Liver (tissue), 9 donors: Measurements from ENCODE around the gene PTPN23. TPM values are rescaled to one million over a fixed set of nuclear protein-coding genes. Genes with fewer than 3 reads are reported as not detected.

ENCODE experiments used
- DNase-seq: peaks from one replicate; pipeline ENCODE4 v3.0.0-alpha.2; 2017; ENCODE audit warnings: low spot score
- H3K27ac ChIP-seq, 2 donors: one replicate each; pipeline ENCODE4 v1.7.0; 2013; ENCODE audit warnings: inconsistent platforms in 2 of 2, low read length in 2 of 2, control low read depth in 1 of 2, low read depth in 1 of 2, mild to moderate bottlenecking in 1 of 2
- H3K27me3 ChIP-seq, 4 donors: one replicate each; pipeline versions ENCODE4 v1.6.1 to v1.7.0; 2013; ENCODE audit warnings: low read length in 3 of 4, inconsistent platforms in 1 of 4, mild to moderate bottlenecking in 1 of 4, moderate library complexity in 1 of 4; ENCODE audit not compliant: control insufficient read depth in 4 of 4, insufficient read depth in 4 of 4
- H3K36me3 ChIP-seq, 4 donors: one replicate each; pipeline versions ENCODE4 v1.6.1 to v1.7.0; 2013; ENCODE audit warnings: low read length in 3 of 4, mild to moderate bottlenecking in 3 of 4, low read depth in 1 of 4, moderate library complexity in 1 of 4; ENCODE audit not compliant: control insufficient read depth in 4 of 4, insufficient read depth in 3 of 4
- H3K4me1 ChIP-seq, 4 donors: one replicate each; pipeline versions ENCODE4 v1.6.1 to v1.7.0; 2013; ENCODE audit warnings: low read length in 3 of 4, mild to moderate bottlenecking in 3 of 4, moderate library complexity in 1 of 4; ENCODE audit not compliant: control insufficient read depth in 4 of 4, insufficient read depth in 4 of 4
- H3K4me3 ChIP-seq, 3 donors: one replicate each; pipeline versions ENCODE4 v1.6.1 to v1.7.0; 2013; ENCODE audit warnings: low read length in 3 of 3, control low read depth in 1 of 3, low read depth in 1 of 3, mild to moderate bottlenecking in 1 of 3
- H3K9ac ChIP-seq, 2 donors: one replicate each; pipeline ENCODE4 v1.7.0; 2013; ENCODE audit warnings: low read length in 2 of 2, mild to moderate bottlenecking in 2 of 2, moderate library complexity in 2 of 2, control low read depth in 1 of 2, low read depth in 1 of 2
- H3K9me3 ChIP-seq, 4 donors: one replicate each; pipeline versions ENCODE4 v1.6.1 to v1.7.0; 2013; ENCODE audit warnings: low read length in 3 of 4; ENCODE audit not compliant: control insufficient read depth in 4 of 4
- EGR1 ChIP-seq, 2 donors: IDR thresholded peaks; 2 replicates each; pipeline ENCODE4 v1.6.1; 2016 to 2018; ENCODE audit warnings: antibody characterized with exemption in 2 of 2, low read depth in 2 of 2
- FOXA1 ChIP-seq: IDR thresholded peaks from 2 replicates; pipeline ENCODE4 v1.6.1; 2016; ENCODE audit warnings: antibody characterized with exemption
- FOXA2 ChIP-seq: IDR thresholded peaks from 2 replicates; pipeline ENCODE4 v1.6.1; 2016; ENCODE audit warnings: antibody characterized with exemption
- GABPA ChIP-seq, 2 donors: IDR thresholded peaks in 1 of 2; conservative IDR thresholded peaks in 1 of 2; 2 replicates each; pipeline ENCODE4 v1.6.1; 2016; ENCODE audit warnings: antibody characterized with exemption in 2 of 2, mild to moderate bottlenecking in 1 of 2, moderate library complexity in 1 of 2
- HNF4G ChIP-seq: IDR thresholded peaks from 2 replicates; pipeline ENCODE4 v1.6.1; 2016; ENCODE audit warnings: antibody characterized with exemption
- JUND ChIP-seq, 2 donors: IDR thresholded peaks; 2 replicates each; pipeline ENCODE4 v1.6.1; 2016; ENCODE audit warnings: antibody characterized with exemption in 2 of 2
- NR2F2 ChIP-seq: IDR thresholded peaks from 2 replicates; pipeline ENCODE4 v1.6.1; 2016; ENCODE audit warnings: antibody characterized with exemption
- RAD21 ChIP-seq, 2 donors: IDR thresholded peaks; 2 replicates each; pipeline ENCODE4 v1.6.1; 2016; ENCODE audit warnings: antibody characterized with exemption in 2 of 2, mild to moderate bottlenecking in 2 of 2
- RXRA ChIP-seq, 2 donors: IDR thresholded peaks; 2 replicates each; pipeline ENCODE4 v1.6.1; 2017 to 2018; ENCODE audit warnings: antibody characterized with exemption in 2 of 2, mild to moderate bottlenecking in 1 of 2
- TAF1 ChIP-seq: conservative IDR thresholded peaks from 2 replicates; pipeline ENCODE4 v1.6.1; 2016; ENCODE audit warnings: antibody characterized with exemption, mild to moderate bottlenecking
- YY1 ChIP-seq: IDR thresholded peaks from 2 replicates; pipeline ENCODE4 v1.6.1; 2016; ENCODE audit warnings: antibody characterized with exemption, mild to moderate bottlenecking
- WGBS: extraction: QIAGEN DNeasy Blood & Tissue Kit; methylation state at CpG from one replicate; pipeline ENCODE4 v1.1.7; 2013; 5-methylcytosine and 5-hydroxymethylcytosine counted together
- polyA plus RNA-seq, 2 donors: library from polyadenylated mRNA; stranded (reverse) in 1 of 2; unstranded in 1 of 2; fragments of 200-250 nt in 1 of 2; fragments of >200 nt in 1 of 2; fragmentation: Nextera tagmentation in 1 of 2; extraction: Ambion mirVana in 1 of 2; gene quantifications; one replicate each; pipeline versions ENCODE4 v1.2.1 to v1.2.3, GENCODE V29; 2013 to 2015
- total RNA-seq, 2 donors: library from RNA; depleted of rRNA; stranded (reverse); fragments of >200 nt; gene quantifications; one replicate each; pipeline ENCODE4 v1.2.3, GENCODE V29; 2014
- TF ChIP-seq, protein P1 (sequence below): IDR thresholded peaks from 2 replicates; pipeline ENCODE4 v1.6.1; 2016; ENCODE audit warnings: antibody characterized with exemption
- TF ChIP-seq, protein P2 (sequence below): IDR thresholded peaks from 2 replicates; pipeline ENCODE4 v1.6.1; 2016; ENCODE audit warnings: antibody characterized with exemption
- TF ChIP-seq, protein P3 (sequence below): IDR thresholded peaks from 2 replicates; pipeline ENCODE4 v1.6.1; 2016; ENCODE audit warnings: antibody characterized with exemption
- TF ChIP-seq, protein P4 (sequence below): IDR thresholded peaks from 2 replicates; pipeline ENCODE4 v1.6.1; 2016; ENCODE audit warnings: antibody characterized with exemption, mild to moderate bottlenecking
- TF ChIP-seq, protein P5 (sequence below): fragments of 150-350 bp; IDR thresholded peaks from 2 replicates; pipeline ENCODE4 v1.5.1; 2017; ENCODE audit warnings: improper control_type of control experiment, low read depth, low read length; ENCODE audit not compliant: missing input control
- donor health status: healthy.
- donor health status: healthy.
- donor health status: healthy.
- donor health status: healthy.
- donor health status: healthy.

Gene PTPN23
- total and polyA plus RNA-seq, 4 donors, result 3.8 to 84.4 (median 11.5) TPM

DNA sequence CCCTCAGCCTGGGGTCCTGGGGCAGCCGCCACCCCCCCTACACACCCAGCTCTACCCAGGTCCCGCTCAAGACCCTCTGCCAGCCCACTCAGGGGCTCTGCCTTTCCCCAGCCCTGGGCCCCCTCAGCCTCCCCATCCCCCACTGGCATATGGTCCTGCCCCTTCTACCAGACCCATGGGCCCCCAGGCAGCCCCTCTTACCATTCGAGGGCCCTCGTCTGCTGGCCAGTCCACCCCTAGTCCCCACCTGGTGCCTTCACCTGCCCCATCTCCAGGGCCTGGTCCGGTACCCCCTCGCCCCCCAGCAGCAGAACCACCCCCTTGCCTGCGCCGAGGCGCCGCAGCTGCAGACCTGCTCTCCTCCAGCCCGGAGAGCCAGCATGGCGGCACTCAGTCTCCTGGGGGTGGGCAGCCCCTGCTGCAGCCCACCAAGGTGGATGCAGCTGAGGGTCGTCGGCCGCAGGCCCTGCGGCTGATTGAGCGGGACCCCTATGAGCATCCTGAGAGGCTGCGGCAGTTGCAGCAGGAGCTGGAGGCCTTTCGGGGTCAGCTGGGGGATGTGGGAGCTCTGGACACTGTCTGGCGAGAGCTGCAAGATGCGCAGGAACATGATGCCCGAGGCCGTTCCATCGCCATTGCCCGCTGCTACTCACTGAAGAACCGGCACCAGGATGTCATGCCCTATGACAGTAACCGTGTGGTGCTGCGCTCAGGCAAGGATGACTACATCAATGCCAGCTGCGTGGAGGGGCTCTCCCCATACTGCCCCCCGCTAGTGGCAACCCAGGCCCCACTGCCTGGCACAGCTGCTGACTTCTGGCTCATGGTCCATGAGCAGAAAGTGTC is 30.2 kb downstream of the PTPN23 start:
- no peak overlapping the region for H3K27ac ChIP-seq
- peaks cover 23 to 85% (median 42%) of the 10 kb centered on the region in 4 donors for H3K36me3 ChIP-seq
- TF ChIP-seq NR2F2 (no peak), JUND (IDR thresholded peaks at IDR 0.05) (no peak), YY1 (no peak), RAD21 (IDR thresholded peaks at IDR 0.05) (no peak), FOXA1 (no peak), EGR1 (IDR thresholded peaks at IDR 0.05; ENCODE audit: low read depth in 2 of 2) (no peak), GABPA (IDR thresholded peaks at IDR 0.05 in 1 of 2, conservative IDR thresholded peaks at IDR 0.05 in 1 of 2) (no peak), FOXA2 (no peak), HNF4G (no peak), TAF1 (no peak), RXRA (IDR thresholded peaks at IDR 0.05) (no peak)
- TF ChIP-seq, protein P1, sequence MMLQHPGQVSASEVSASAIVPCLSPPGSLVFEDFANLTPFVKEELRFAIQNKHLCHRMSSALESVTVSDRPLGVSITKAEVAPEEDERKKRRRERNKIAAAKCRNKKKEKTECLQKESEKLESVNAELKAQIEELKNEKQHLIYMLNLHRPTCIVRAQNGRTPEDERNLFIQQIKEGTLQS, result no peak
- TF ChIP-seq, protein P2, sequence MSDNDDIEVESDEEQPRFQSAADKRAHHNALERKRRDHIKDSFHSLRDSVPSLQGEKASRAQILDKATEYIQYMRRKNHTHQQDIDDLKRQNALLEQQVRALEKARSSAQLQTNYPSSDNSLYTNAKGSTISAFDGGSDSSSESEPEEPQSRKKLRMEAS, result no peak
- TF ChIP-seq, protein P3, sequence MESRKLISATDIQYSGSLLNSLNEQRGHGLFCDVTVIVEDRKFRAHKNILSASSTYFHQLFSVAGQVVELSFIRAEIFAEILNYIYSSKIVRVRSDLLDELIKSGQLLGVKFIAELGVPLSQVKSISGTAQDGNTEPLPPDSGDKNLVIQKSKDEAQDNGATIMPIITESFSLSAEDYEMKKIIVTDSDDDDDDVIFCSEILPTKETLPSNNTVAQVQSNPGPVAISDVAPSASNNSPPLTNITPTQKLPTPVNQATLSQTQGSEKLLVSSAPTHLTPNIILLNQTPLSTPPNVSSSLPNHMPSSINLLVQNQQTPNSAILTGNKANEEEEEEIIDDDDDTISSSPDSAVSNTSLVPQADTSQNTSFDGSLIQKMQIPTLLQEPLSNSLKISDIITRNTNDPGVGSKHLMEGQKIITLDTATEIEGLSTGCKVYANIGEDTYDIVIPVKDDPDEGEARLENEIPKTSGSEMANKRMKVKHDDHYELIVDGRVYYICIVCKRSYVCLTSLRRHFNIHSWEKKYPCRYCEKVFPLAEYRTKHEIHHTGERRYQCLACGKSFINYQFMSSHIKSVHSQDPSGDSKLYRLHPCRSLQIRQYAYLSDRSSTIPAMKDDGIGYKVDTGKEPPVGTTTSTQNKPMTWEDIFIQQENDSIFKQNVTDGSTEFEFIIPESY, result no peak
- TF ChIP-seq, protein P4, sequence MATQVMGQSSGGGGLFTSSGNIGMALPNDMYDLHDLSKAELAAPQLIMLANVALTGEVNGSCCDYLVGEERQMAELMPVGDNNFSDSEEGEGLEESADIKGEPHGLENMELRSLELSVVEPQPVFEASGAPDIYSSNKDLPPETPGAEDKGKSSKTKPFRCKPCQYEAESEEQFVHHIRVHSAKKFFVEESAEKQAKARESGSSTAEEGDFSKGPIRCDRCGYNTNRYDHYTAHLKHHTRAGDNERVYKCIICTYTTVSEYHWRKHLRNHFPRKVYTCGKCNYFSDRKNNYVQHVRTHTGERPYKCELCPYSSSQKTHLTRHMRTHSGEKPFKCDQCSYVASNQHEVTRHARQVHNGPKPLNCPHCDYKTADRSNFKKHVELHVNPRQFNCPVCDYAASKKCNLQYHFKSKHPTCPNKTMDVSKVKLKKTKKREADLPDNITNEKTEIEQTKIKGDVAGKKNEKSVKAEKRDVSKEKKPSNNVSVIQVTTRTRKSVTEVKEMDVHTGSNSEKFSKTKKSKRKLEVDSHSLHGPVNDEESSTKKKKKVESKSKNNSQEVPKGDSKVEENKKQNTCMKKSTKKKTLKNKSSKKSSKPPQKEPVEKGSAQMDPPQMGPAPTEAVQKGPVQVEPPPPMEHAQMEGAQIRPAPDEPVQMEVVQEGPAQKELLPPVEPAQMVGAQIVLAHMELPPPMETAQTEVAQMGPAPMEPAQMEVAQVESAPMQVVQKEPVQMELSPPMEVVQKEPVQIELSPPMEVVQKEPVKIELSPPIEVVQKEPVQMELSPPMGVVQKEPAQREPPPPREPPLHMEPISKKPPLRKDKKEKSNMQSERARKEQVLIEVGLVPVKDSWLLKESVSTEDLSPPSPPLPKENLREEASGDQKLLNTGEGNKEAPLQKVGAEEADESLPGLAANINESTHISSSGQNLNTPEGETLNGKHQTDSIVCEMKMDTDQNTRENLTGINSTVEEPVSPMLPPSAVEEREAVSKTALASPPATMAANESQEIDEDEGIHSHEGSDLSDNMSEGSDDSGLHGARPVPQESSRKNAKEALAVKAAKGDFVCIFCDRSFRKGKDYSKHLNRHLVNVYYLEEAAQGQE, result no peak
- TF ChIP-seq, protein P5, sequence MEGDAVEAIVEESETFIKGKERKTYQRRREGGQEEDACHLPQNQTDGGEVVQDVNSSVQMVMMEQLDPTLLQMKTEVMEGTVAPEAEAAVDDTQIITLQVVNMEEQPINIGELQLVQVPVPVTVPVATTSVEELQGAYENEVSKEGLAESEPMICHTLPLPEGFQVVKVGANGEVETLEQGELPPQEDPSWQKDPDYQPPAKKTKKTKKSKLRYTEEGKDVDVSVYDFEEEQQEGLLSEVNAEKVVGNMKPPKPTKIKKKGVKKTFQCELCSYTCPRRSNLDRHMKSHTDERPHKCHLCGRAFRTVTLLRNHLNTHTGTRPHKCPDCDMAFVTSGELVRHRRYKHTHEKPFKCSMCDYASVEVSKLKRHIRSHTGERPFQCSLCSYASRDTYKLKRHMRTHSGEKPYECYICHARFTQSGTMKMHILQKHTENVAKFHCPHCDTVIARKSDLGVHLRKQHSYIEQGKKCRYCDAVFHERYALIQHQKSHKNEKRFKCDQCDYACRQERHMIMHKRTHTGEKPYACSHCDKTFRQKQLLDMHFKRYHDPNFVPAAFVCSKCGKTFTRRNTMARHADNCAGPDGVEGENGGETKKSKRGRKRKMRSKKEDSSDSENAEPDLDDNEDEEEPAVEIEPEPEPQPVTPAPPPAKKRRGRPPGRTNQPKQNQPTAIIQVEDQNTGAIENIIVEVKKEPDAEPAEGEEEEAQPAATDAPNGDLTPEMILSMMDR, result no peak
- H3K27me3 ChIP-seq, result no peaks in the 10 kb centered on the region
- no peaks in the 10 kb centered on the region for H3K9me3 ChIP-seq
- DNase-seq, result no peak
- H3K9ac ChIP-seq, result no peak overlapping the region
- 96% methylated on average over 30 of the region's 30 CpGs for WGBS
- no peaks in the 10 kb centered on the region for H3K4me1 ChIP-seq
- no peak overlapping the region for H3K4me3 ChIP-seq
